OCI-LY3 (cell line): Measurements from ENCODE around the gene TOMM40.

Experiments used
- EZH2phosphoT487 ChIP-seq: fragments of 200-600 bp; shearing (Covaris generic); IDR thresholded peaks from 2 replicates; pipeline ENCODE4 v1.6.1; 2018; ENCODE audit warnings: antibody characterized with exemption, mixed run types, low read depth
- TF ChIP-seq, protein P1 (sequence below): fragments of 200-600, 300-600 bp; sonication (generic); IDR thresholded peaks from 2 replicates; pipeline ENCODE4 v1.5.1; 2014; ENCODE audit warnings: antibody characterized with exemption, low read length, low read depth

DNA sequence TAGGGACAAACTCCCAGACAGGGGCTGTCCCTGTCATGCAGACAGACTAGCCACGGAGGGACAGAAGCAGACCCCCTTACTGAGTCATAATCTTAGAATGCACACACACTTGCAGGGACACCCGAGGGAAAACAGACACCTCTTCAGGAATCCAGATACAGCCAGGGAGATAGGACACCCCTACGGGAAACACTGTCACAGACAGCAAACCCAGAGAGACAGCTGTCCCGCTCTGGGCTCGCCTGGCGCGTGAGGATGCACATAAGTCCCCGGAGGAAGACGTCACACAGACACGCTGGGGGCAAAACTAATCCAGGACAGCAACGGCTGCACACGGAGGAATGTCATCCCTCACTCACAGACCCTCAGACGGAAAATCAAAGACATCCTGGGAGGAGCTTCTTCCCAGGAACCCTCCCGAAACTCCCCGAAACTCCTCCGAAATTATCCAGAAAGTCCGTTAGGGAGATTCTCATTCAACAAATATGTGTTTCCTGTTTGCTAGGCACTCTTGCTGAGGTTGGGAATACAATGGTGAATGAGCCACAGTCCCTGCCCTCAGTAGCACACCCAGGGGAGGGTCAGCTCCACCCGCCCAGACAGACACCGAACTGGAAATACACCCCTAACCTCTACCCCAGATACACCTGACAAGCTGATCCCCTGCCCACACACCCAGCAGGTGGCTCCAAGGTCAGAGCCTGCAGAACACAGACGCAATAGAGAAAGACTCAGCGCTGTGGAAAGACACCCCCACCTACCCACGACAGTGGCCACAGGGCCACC lies 15.2 kb upstream of the TOMM40 start:
- TF ChIP-seq, protein P1, sequence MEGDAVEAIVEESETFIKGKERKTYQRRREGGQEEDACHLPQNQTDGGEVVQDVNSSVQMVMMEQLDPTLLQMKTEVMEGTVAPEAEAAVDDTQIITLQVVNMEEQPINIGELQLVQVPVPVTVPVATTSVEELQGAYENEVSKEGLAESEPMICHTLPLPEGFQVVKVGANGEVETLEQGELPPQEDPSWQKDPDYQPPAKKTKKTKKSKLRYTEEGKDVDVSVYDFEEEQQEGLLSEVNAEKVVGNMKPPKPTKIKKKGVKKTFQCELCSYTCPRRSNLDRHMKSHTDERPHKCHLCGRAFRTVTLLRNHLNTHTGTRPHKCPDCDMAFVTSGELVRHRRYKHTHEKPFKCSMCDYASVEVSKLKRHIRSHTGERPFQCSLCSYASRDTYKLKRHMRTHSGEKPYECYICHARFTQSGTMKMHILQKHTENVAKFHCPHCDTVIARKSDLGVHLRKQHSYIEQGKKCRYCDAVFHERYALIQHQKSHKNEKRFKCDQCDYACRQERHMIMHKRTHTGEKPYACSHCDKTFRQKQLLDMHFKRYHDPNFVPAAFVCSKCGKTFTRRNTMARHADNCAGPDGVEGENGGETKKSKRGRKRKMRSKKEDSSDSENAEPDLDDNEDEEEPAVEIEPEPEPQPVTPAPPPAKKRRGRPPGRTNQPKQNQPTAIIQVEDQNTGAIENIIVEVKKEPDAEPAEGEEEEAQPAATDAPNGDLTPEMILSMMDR, result no peak
- TF ChIP-seq EZH2phosphoT487, result no peak
